ENCODE data around the gene TFEC. TPM values are rescaled to one million over a fixed set of nuclear protein-coding genes. Genes with fewer than 3 reads are reported as not detected.
A peak's percentile ranks its signal among the peaks of the same experiment; 100 is the strongest.

TFEC gene
- total and polyA plus RNA-seq, 2 experiments from 2014 or later = 13.4 to 34.8 TPM

- Histone ChIP-seq H3K4me1 (ENCODE audit: insufficient read depth) (peaks cover 4% of the 10 kb centered on the region), H3K79me2 (peaks cover 3% of the 10 kb centered on the region), H4K20me1 (ENCODE audit: insufficient read depth, poor library complexity, severe bottlenecking) (no peaks in the 10 kb centered on the region), H3K27ac (no peak overlapping the region), H3K4me2 (no peak overlapping the region), H3K4me3 (no peak overlapping the region), H3K36me3 (replicated peaks; ENCODE audit: insufficient read depth, low read depth) (no peaks in the 10 kb centered on the region), H3K27me3 (no peaks in the 10 kb centered on the region), H2AFZ (no peak overlapping the region), H3K9me2 (replicated peaks; ENCODE audit: insufficient read depth) (no peaks in the 10 kb centered on the region), H3K9me3 (ENCODE audit: low read depth) (no peaks in the 10 kb centered on the region)
- TF ChIP-seq EZH2 (IDR thresholded peaks at IDR 0.05; ENCODE audit: borderline replicate concordance) (no peak), EZH2phosphoT487 (IDR thresholded peaks at IDR 0.05; ENCODE audit: low read depth, severe bottlenecking, unreplicated experiment) (no peak), CTCF (IDR thresholded peaks at IDR 0.05; ENCODE audit: poor library complexity) (no peak)
- DNase-seq (ENCODE audit: low spot score) = no peak
Observed at GRCh38 chr7:115971506-115971905, 59.1 kb downstream of the TFEC start.

GRCh38 chr7:115968596-115968995 lies 62.0 kb downstream of the TFEC start:
- Histone ChIP-seq H3K27me3 (no peaks in the 10 kb centered on the region), H3K27ac (peak overlapping the region; percentile 60), H3K4me2 (peak overlapping the region; percentile 61), H3K36me3 (replicated peaks; ENCODE audit: insufficient read depth, low read depth) (no peaks in the 10 kb centered on the region), H3K4me1 (ENCODE audit: insufficient read depth) (no peaks in the 10 kb centered on the region), H4K20me1 (ENCODE audit: insufficient read depth, poor library complexity, severe bottlenecking) (no peaks in the 10 kb centered on the region), H3K9me2 (replicated peaks; ENCODE audit: insufficient read depth) (no peaks in the 10 kb centered on the region), H3K79me2 (peaks cover 3% of the 10 kb centered on the region), H3K9me3 (ENCODE audit: low read depth) (no peaks in the 10 kb centered on the region), H3K4me3 (no peak overlapping the region), H2AFZ (no peak overlapping the region)
- no peak for DNase-seq (ENCODE audit: low spot score)
- WGBS (ENCODE audit: low lambda C conversion rate, missing lambda C conversion rate) = 83% methylated on average over 1 of the region's 1 CpG
- TF ChIP-seq EZH2phosphoT487 (IDR thresholded peaks at IDR 0.05; ENCODE audit: low read depth, severe bottlenecking, unreplicated experiment) (no peak), EZH2 (IDR thresholded peaks at IDR 0.05; ENCODE audit: borderline replicate concordance) (no peak)

GRCh38 chr7:115968171-115968570 lies 62.4 kb downstream of the TFEC start:
- no peak for TF ChIP-seq EZH2phosphoT487 (IDR thresholded peaks at IDR 0.05; ENCODE audit: low read depth, severe bottlenecking, unreplicated experiment)
- TF ChIP-seq CTCF (IDR thresholded peaks at IDR 0.05; ENCODE audit: poor library complexity) = no peak
- no peak for TF ChIP-seq EZH2 (IDR thresholded peaks at IDR 0.05; ENCODE audit: borderline replicate concordance)
- peak overlapping the region; percentile 61 for H3K4me2 ChIP-seq
- no peaks in the 10 kb centered on the region for H3K9me2 ChIP-seq (replicated peaks; ENCODE audit: insufficient read depth)
- H3K27me3 ChIP-seq = no peaks in the 10 kb centered on the region
- H3K79me2 ChIP-seq = peaks cover 3% of the 10 kb centered on the region
- H3K4me3 ChIP-seq = peak overlapping the region; percentile 16
- no peak overlapping the region for H2AFZ ChIP-seq
- WGBS (ENCODE audit: low lambda C conversion rate, missing lambda C conversion rate) = 61% methylated on average over 1 of the region's 1 CpG
- H3K4me1 ChIP-seq (ENCODE audit: insufficient read depth) = no peaks in the 10 kb centered on the region
- H3K9me3 ChIP-seq (ENCODE audit: low read depth) = no peaks in the 10 kb centered on the region
- H3K36me3 ChIP-seq (replicated peaks; ENCODE audit: insufficient read depth, low read depth) = no peaks in the 10 kb centered on the region
- no peaks in the 10 kb centered on the region for H4K20me1 ChIP-seq (ENCODE audit: insufficient read depth, poor library complexity, severe bottlenecking)
- peak; percentile 26 for DNase-seq (ENCODE audit: low spot score)
- H3K27ac ChIP-seq = peak overlapping the region; percentile 60

- no peaks in the 10 kb centered on the region for H3K36me3 ChIP-seq (replicated peaks; ENCODE audit: insufficient read depth, low read depth)
- no peaks in the 10 kb centered on the region for H3K27me3 ChIP-seq
- no peak for DNase-seq (ENCODE audit: low spot score)
- no peak overlapping the region for H2AFZ ChIP-seq
- peak overlapping the region; percentile 56 for H3K27ac ChIP-seq
- H3K79me2 ChIP-seq = peaks cover 3% of the 10 kb centered on the region
- no peaks in the 10 kb centered on the region for H3K9me3 ChIP-seq (ENCODE audit: low read depth)
- H3K9me2 ChIP-seq (replicated peaks; ENCODE audit: insufficient read depth) = no peaks in the 10 kb centered on the region
- no peaks in the 10 kb centered on the region for H3K4me1 ChIP-seq (ENCODE audit: insufficient read depth)
- no peak for TF ChIP-seq EZH2phosphoT487 (IDR thresholded peaks at IDR 0.05; ENCODE audit: low read depth, severe bottlenecking, unreplicated experiment)
- H3K4me3 ChIP-seq = no peak overlapping the region
- WGBS (ENCODE audit: low lambda C conversion rate, missing lambda C conversion rate) = 86% methylated on average over 5 of the region's 5 CpGs
- H3K4me2 ChIP-seq = peak overlapping the region; percentile 26
- no peaks in the 10 kb centered on the region for H4K20me1 ChIP-seq (ENCODE audit: insufficient read depth, poor library complexity, severe bottlenecking)
Observed at GRCh38 chr7:115965796-115966475, 64.6 kb downstream of the TFEC start.

Data from hepatocyte (in vitro differentiated cells).